H1 (cell line): ENCODE data around the gene CNPY4. TPM values are rescaled to one million over a fixed set of nuclear protein-coding genes. Genes with fewer than 3 reads are reported as not detected.

ENCODE experiments used
- BCL11A ChIP-seq, 2 experiments: IDR thresholded peaks; one replicate each; pipeline ENCODE4 v1.6.1; 2011; ENCODE audit warnings: low read depth in 2 of 2, low read length in 2 of 2, mild to moderate bottlenecking in 2 of 2
- BRCA1 ChIP-seq: IDR thresholded peaks from 2 replicates; pipeline ENCODE4 v1.6.1; 2012; ENCODE audit warnings: low read depth, low read length, improper control_type of control experiment
- CBX5 ChIP-seq: fragments of 300-800, 300-1000 bp; sonication (generic); IDR thresholded peaks from 2 replicates; pipeline ENCODE4 v1.7.1; 2016; ENCODE audit warnings: antibody characterized with exemption, low read length, low read depth
- CHD1 ChIP-seq: IDR thresholded peaks from 2 replicates; pipeline ENCODE4 v1.6.1; 2012; ENCODE audit warnings: low read depth, low read length, improper control_type of control experiment
- GTF2F1 ChIP-seq: IDR thresholded peaks from 2 replicates; pipeline ENCODE4 v1.6.1; 2012; ENCODE audit warnings: low read depth, low read length, improper control_type of control experiment, borderline replicate concordance
- JUN ChIP-seq: IDR thresholded peaks from 2 replicates; pipeline ENCODE4 v1.6.1; 2011; ENCODE audit warnings: low read depth, mild to moderate bottlenecking, improper control_type of control experiment, low read length
- SIX5 ChIP-seq: IDR thresholded peaks from 2 replicates; pipeline ENCODE4 v1.6.1; 2011; ENCODE audit warnings: mild to moderate bottlenecking, low read depth, low read length
- SP1 ChIP-seq: IDR thresholded peaks from 2 replicates; pipeline ENCODE4 v1.6.1; 2011; ENCODE audit warnings: low read depth, low read length
- TAF7 ChIP-seq: optimal IDR thresholded peaks from 2 replicates; pipeline ENCODE3; 2011; ENCODE audit warnings: low read depth, mild to moderate bottlenecking, inconsistent platforms, low read length, moderate library complexity, borderline replicate concordance
- TCF12 ChIP-seq: IDR thresholded peaks from 2 replicates; pipeline ENCODE4 v1.6.1; 2011; ENCODE audit warnings: low read depth, mild to moderate bottlenecking, low read length
- polyA plus RNA-seq, 7 experiments: library from polyadenylated mRNA; depleted of rRNA in 3 of 7; stranded (reverse) in 5 of 7; unstranded in 2 of 7; fragments of >200 nt in 5 of 7; fragments of 200-250 nt in 2 of 7; gene quantifications; 1 replicate in 5 of 7; 2 replicates in 1 of 7; 4 replicates in 1 of 7; pipeline versions ENCODE4 v1.2.1 to v1.2.3, GENCODE V29; 2011 to 2013; ENCODE audit warnings: missing spikeins in 2 of 7, mixed read lengths in 2 of 7
- total RNA-seq: library from RNA; stranded (reverse); fragmentation: NEBNext Ultra II Directional; extraction: Animal tissue kit (Norgen Biotek cat#: 25700); gene quantifications from 2 replicates; pipeline ENCODE4 v1.2.1, GENCODE V29; 2021
- TF ChIP-seq, protein P1 (sequence below): fragments of 300-600 bp; sonication (generic); IDR thresholded peaks from 2 replicates; pipeline ENCODE4 v1.7.1; 2012; ENCODE audit warnings: low read length, moderate library complexity, mild to moderate bottlenecking, inconsistent platforms; ENCODE audit not compliant: insufficient replicate concordance

Gene CNPY4
- total and polyA plus RNA-seq, 2 of the 8 experiments (the other 6 are each of a cell fraction or from before 2014, with no cell fraction given) = 10.2 to 15.3 TPM

DNA sequence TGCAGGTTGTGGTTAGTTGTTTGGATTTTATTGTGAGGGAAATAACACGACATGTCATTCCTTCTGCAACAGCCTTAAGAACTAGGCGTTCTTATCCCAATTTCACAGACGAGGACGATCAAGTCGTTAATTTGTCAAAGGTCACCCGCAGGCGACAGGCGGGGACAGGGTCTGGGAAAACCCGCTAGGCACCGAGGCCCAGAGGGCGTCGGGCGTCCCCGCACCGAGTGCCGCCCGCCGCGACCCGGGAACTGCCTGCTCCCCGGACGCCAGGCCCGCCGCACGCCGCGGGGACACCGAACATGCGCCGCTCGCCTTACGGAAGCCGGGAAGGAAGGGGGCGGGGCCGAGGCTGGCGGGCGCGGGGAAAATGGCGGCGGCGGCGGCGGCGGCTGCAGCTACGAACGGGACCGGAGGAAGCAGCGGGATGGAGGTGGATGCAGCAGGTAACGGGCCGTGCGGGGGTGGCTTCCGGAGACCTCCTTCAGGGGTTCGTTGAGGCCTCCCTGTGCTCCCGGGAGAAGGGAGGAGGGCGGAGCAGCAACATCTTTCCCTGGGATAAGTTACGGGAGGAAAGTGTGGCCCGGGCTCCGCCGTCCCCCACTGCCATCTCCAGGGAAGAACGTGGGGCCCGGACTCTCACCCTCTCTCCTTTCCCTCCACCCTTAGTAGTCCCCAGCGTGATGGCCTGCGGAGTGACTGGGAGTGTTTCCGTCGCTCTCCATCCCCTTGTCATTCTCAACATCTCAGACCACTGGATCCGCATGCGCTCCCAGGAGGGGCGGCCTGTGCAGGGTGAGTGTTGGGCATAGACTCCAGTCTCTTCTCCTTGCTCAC is 30.6 kb upstream of the CNPY4 start, which contains the start of gene COPS6 (continued):
- TF ChIP-seq, protein P1, sequence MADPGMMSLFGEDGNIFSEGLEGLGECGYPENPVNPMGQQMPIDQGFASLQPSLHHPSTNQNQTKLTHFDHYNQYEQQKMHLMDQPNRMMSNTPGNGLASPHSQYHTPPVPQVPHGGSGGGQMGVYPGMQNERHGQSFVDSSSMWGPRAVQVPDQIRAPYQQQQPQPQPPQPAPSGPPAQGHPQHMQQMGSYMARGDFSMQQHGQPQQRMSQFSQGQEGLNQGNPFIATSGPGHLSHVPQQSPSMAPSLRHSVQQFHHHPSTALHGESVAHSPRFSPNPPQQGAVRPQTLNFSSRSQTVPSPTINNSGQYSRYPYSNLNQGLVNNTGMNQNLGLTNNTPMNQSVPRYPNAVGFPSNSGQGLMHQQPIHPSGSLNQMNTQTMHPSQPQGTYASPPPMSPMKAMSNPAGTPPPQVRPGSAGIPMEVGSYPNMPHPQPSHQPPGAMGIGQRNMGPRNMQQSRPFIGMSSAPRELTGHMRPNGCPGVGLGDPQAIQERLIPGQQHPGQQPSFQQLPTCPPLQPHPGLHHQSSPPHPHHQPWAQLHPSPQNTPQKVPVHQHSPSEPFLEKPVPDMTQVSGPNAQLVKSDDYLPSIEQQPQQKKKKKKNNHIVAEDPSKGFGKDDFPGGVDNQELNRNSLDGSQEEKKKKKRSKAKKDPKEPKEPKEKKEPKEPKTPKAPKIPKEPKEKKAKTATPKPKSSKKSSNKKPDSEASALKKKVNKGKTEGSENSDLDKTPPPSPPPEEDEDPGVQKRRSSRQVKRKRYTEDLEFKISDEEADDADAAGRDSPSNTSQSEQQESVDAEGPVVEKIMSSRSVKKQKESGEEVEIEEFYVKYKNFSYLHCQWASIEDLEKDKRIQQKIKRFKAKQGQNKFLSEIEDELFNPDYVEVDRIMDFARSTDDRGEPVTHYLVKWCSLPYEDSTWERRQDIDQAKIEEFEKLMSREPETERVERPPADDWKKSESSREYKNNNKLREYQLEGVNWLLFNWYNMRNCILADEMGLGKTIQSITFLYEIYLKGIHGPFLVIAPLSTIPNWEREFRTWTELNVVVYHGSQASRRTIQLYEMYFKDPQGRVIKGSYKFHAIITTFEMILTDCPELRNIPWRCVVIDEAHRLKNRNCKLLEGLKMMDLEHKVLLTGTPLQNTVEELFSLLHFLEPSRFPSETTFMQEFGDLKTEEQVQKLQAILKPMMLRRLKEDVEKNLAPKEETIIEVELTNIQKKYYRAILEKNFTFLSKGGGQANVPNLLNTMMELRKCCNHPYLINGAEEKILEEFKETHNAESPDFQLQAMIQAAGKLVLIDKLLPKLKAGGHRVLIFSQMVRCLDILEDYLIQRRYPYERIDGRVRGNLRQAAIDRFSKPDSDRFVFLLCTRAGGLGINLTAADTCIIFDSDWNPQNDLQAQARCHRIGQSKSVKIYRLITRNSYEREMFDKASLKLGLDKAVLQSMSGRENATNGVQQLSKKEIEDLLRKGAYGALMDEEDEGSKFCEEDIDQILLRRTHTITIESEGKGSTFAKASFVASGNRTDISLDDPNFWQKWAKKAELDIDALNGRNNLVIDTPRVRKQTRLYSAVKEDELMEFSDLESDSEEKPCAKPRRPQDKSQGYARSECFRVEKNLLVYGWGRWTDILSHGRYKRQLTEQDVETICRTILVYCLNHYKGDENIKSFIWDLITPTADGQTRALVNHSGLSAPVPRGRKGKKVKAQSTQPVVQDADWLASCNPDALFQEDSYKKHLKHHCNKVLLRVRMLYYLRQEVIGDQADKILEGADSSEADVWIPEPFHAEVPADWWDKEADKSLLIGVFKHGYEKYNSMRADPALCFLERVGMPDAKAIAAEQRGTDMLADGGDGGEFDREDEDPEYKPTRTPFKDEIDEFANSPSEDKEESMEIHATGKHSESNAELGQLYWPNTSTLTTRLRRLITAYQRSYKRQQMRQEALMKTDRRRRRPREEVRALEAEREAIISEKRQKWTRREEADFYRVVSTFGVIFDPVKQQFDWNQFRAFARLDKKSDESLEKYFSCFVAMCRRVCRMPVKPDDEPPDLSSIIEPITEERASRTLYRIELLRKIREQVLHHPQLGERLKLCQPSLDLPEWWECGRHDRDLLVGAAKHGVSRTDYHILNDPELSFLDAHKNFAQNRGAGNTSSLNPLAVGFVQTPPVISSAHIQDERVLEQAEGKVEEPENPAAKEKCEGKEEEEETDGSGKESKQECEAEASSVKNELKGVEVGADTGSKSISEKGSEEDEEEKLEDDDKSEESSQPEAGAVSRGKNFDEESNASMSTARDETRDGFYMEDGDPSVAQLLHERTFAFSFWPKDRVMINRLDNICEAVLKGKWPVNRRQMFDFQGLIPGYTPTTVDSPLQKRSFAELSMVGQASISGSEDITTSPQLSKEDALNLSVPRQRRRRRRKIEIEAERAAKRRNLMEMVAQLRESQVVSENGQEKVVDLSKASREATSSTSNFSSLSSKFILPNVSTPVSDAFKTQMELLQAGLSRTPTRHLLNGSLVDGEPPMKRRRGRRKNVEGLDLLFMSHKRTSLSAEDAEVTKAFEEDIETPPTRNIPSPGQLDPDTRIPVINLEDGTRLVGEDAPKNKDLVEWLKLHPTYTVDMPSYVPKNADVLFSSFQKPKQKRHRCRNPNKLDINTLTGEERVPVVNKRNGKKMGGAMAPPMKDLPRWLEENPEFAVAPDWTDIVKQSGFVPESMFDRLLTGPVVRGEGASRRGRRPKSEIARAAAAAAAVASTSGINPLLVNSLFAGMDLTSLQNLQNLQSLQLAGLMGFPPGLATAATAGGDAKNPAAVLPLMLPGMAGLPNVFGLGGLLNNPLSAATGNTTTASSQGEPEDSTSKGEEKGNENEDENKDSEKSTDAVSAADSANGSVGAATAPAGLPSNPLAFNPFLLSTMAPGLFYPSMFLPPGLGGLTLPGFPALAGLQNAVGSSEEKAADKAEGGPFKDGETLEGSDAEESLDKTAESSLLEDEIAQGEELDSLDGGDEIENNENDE = no peak
- no peak for TF ChIP-seq SIX5
- TF ChIP-seq TAF7 = no peak
- no peak for TF ChIP-seq BCL11A (IDR thresholded peaks at IDR 0.05; ENCODE audit: low read depth in 2 of 2, low read length in 2 of 2)
- no peak for TF ChIP-seq CBX5
- TF ChIP-seq TCF12 = no peak
- TF ChIP-seq CHD1 = no peak
- TF ChIP-seq BRCA1 = no peak
- no peak for TF ChIP-seq JUN
- TF ChIP-seq GTF2F1 = no peak; the same call in 1 of the 2 replicates
- TF ChIP-seq SP1 = no peak
